A549 (cell line): Measurements from ENCODE around the gene CADM1. TPM values are rescaled to one million over a fixed set of nuclear protein-coding genes. Genes with fewer than 3 reads are reported as not detected.

Experiments
- ATAC-seq, 2 experiments: fragments of 200-7000 bp in 1 of 2; fragments of >200 bp in 1 of 2; cut with Nextera tagmentation in 1 of 2; cut with Tn5 transposase in 1 of 2; 3 replicates each; pipeline versions ENCODE4 v1.8.0 to v1.9.1; 2018 to 2020; ENCODE audit warnings: mild to moderate bottlenecking in 1 of 2, moderate library complexity in 1 of 2
- CTCF ChIA-PET: fragments of 300-600 bp; sonication (Branson Sonifier 250); formaldehyde crosslinking; extraction: SDS; loops from one replicate; lab custom pipeline; 2021; ENCODE audit warnings: antibody characterized with exemption, inconsistent platforms; lab: Yijun Ruan, JAX
- POLR2A ChIA-PET: fragments of 350-600 bp; formaldehyde crosslinking; extraction: SDS; loops from one replicate; lab custom pipeline; 2021; ENCODE audit warnings: antibody characterized with exemption, inconsistent platforms; lab: Yijun Ruan, JAX
- DNase-seq, 2 experiments: peaks; one replicate each; pipeline versions ENCODE4 v3.0.0 to v3.0.0-alpha.2; 2011 to 2016; ENCODE audit warnings: low read depth in 1 of 2, low spot score in 1 of 2
- FAIRE-seq: peaks from 2 replicates; lab custom pipeline; 2011; peaks lifted over from hg19 to GRCh38; lab: Jason Lieb, UNC
- H3K27ac ChIP-seq, 2 experiments: fragments of >200 bp; sonication (Bioruptor Twin); formaldehyde crosslinking; 3 replicates each; pipeline ENCODE4 v1.5.1; 2016 to 2017
- H3K4me1 ChIP-seq: fragments of >200 bp; sonication (Bioruptor Twin); formaldehyde crosslinking; 3 replicates; pipeline ENCODE4 v1.6.1; 2016
- H3K4me2 ChIP-seq: fragments of >200 bp; sonication (Bioruptor Twin); formaldehyde crosslinking; 3 replicates; pipeline ENCODE4 v1.6.1; 2016
- H3K4me3 ChIP-seq: fragments of >200 bp; sonication (Bioruptor Twin); formaldehyde crosslinking; 3 replicates; pipeline ENCODE4 v1.5.1; 2016
- H3K9me3 ChIP-seq: fragments of >200 bp; sonication (Bioruptor Twin); formaldehyde crosslinking; 3 replicates; pipeline ENCODE4 v1.6.1; 2016
- CEBPB ChIP-seq, 2 experiments: fragments of >200 bp in 1 of 2; sonication (Bioruptor Twin) in 1 of 2; formaldehyde crosslinking in 1 of 2; IDR thresholded peaks; 2 replicates each; pipeline ENCODE4 v1.6.1; 2012 to 2016
- EHF ChIP-seq: fragments of 250-450 bp; sonication (Bioruptor Pico); IDR thresholded peaks from 2 replicates; pipeline ENCODE4 v1.5.0; 2020; ENCODE audit warnings: mild to moderate bottlenecking
- EHMT2 ChIP-seq: fragments of 200-600 bp; sonication (generic); IDR thresholded peaks from 2 replicates; pipeline ENCODE4 v1.6.1; 2016; ENCODE audit warnings: antibody characterized with exemption, low read depth, mild to moderate bottlenecking, moderate library complexity
- ESRRA ChIP-seq: fragments of 150-350 bp; IDR thresholded peaks from 2 replicates; pipeline ENCODE4 v1.6.1; 2014; ENCODE audit warnings: mild to moderate bottlenecking, low read length, borderline replicate concordance
- FOSB ChIP-seq: fragments of 250-450 bp; sonication (Bioruptor Pico); IDR thresholded peaks from 2 replicates; pipeline ENCODE4 v1.5.0; 2020; ENCODE audit warnings: mild to moderate bottlenecking, moderate library complexity
- FOSL2 ChIP-seq, 2 experiments: fragments of 450-650 bp in 1 of 2; fragments of >200 bp in 1 of 2; sonication (Bioruptor Twin) in 1 of 2; formaldehyde crosslinking; IDR thresholded peaks; 2 replicates each; pipeline versions ENCODE4 v1.5.0 to v1.6.1; 2016 to 2020; ENCODE audit warnings: mild to moderate bottlenecking in 1 of 2, moderate library complexity in 1 of 2
- HDAC2 ChIP-seq: fragments of 200-600 bp; sonication (generic); IDR thresholded peaks from 2 replicates; pipeline ENCODE4 v1.6.1; 2016
- HES2 ChIP-seq: fragments of >200 bp; sonication (Bioruptor Twin); formaldehyde crosslinking; IDR thresholded peaks from 2 replicates; pipeline ENCODE4 v1.6.1; 2016
- HOXB5 ChIP-seq: fragments of 250-450 bp; sonication (Bioruptor Pico); IDR thresholded peaks from 2 replicates; pipeline ENCODE4 v1.5.0; 2020; ENCODE audit warnings: mild to moderate bottlenecking, moderate library complexity
- JUNB ChIP-seq: fragments of >200 bp; sonication (Bioruptor Twin); formaldehyde crosslinking; IDR thresholded peaks from 2 replicates; pipeline ENCODE4 v1.6.1; 2016
- KDM1A ChIP-seq: fragments of 200-600 bp; sonication (generic); IDR thresholded peaks from 2 replicates; pipeline ENCODE4 v1.6.1; 2016; ENCODE audit warnings: low read depth, mild to moderate bottlenecking
- KDM5A ChIP-seq: fragments of 200-600 bp; sonication (generic); IDR thresholded peaks from 2 replicates; pipeline ENCODE4 v1.6.1; 2016; ENCODE audit warnings: antibody characterized with exemption, mild to moderate bottlenecking
- MAFK ChIP-seq: fragments of 450-650 bp; IDR thresholded peaks from 2 replicates; pipeline ENCODE4 v1.6.1; 2014; ENCODE audit not compliant: partially characterized antibody
- MAZ ChIP-seq: fragments of 150-350 bp; IDR thresholded peaks from 2 replicates; pipeline ENCODE4 v1.6.1; 2014; ENCODE audit warnings: antibody characterized with exemption, low read depth, low read length, borderline replicate concordance
- MYC ChIP-seq: IDR thresholded peaks from 2 replicates; pipeline ENCODE4 v1.6.1; 2012; ENCODE audit warnings: mild to moderate bottlenecking, inconsistent platforms, low read length, improper control_type of control experiment, borderline replicate concordance
- PHF8 ChIP-seq: fragments of 200-600 bp; sonication (generic); IDR thresholded peaks from 2 replicates; pipeline ENCODE4 v1.6.1; 2016; ENCODE audit warnings: low read depth, mild to moderate bottlenecking, antibody characterized with exemption, moderate library complexity, borderline replicate concordance
- RARB ChIP-seq: fragments of 250-450 bp; sonication (Bioruptor Pico); IDR thresholded peaks from 2 replicates; pipeline ENCODE4 v1.8.0; 2021; ENCODE audit warnings: mild to moderate bottlenecking, moderate library complexity
- RCOR1 ChIP-seq: fragments of 150-350 bp; IDR thresholded peaks from 2 replicates; pipeline ENCODE4 v1.6.1; 2014; ENCODE audit warnings: antibody characterized with exemption, low read length, low read depth
- SREBF2 ChIP-seq: fragments of 450-650 bp; IDR thresholded peaks from 2 replicates; pipeline ENCODE4 v1.6.1; 2014; ENCODE audit warnings: mild to moderate bottlenecking, moderate library complexity
- TP53 ChIP-seq: fragments of 250-450 bp; sonication (Bioruptor Pico); IDR thresholded peaks from 2 replicates; pipeline ENCODE4 v1.5.0; 2021; ENCODE audit warnings: mild to moderate bottlenecking, moderate library complexity
- USF2 ChIP-seq: fragments of 450-650 bp; IDR thresholded peaks from 2 replicates; pipeline ENCODE4 v1.6.1; 2014; ENCODE audit warnings: antibody characterized with exemption
- WGBS: methylation state at CpG from one replicate; pipeline ENCODE4 v1.1.6; 2017; ENCODE audit errors: missing lambda C conversion rate; 5-methylcytosine and 5-hydroxymethylcytosine counted together
- polyA plus RNA-seq, 4 experiments: library from polyadenylated mRNA; depleted of rRNA in 3 of 4; stranded (reverse); fragments of >200 nt; fragmentation: RNase III in 1 of 4; extraction: RNeasy Plus Mini Kit Qiagen cat#74134 plus additional on column Dnase treatment in 1 of 4; gene quantifications; 2 replicates in 3 of 4; 3 replicates in 1 of 4; pipeline ENCODE4 v1.2.3, GENCODE V29; 2011 to 2017
- TF ChIP-seq, protein P1 (sequence below): IDR thresholded peaks from 2 replicates; pipeline ENCODE4 v1.6.1; 2012
- TF ChIP-seq, protein P2 (sequence below): IDR thresholded peaks from 2 replicates; pipeline ENCODE4 v1.6.1; 2012; ENCODE audit warnings: low read depth, borderline replicate concordance
- TF ChIP-seq, protein P3 (sequence below): fragments of >200 bp; sonication (Bioruptor Twin); formaldehyde crosslinking; IDR thresholded peaks from 3 replicates; pipeline ENCODE4 v1.5.1; 2016

Gene CADM1
- polyA plus RNA-seq, 2 of the 4 experiments (the other 2 are of a cell fraction): 33.4 to 36.7 TPM

DNA sequence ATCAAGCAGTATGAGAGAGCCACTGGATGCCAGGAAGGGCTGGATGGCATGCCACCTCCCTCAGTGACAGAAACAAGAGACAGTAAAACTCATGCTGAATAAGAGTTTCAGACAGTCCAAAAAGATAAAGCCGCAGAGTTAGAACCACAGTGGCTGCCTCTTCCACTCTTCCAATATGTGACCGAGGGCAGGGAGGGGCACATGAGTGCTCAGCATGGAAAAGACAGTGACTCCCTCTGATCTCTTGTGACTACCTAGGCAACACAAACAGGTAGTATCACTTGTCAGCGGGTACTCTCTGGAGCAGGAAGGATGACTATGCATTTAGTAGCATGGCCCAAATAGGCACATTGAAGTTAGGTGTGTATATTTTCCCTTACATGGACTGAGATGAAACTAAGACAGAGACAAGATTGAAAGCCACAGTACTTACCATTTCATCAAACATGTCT, 295.4 kb downstream of the CADM1 start:
- no peak for FAIRE-seq
- ChIA-PET POLR2A (no interaction called here), CTCF (no interaction called here)
- 78% methylated on average over 3 of the region's 3 CpGs for WGBS
- Histone ChIP-seq H3K9me3 (no peaks in the 10 kb centered on the region), H3K4me3 (no peak overlapping the region), H3K4me1 (no peaks in the 10 kb centered on the region), H3K4me2 (no peak overlapping the region), H3K27ac (no peak overlapping the region)
- DNase-seq: no peak
- ATAC-seq: no peak
- TF ChIP-seq MAFK: peak; percentile 11
- no peak for TF ChIP-seq RCOR1

DNA sequence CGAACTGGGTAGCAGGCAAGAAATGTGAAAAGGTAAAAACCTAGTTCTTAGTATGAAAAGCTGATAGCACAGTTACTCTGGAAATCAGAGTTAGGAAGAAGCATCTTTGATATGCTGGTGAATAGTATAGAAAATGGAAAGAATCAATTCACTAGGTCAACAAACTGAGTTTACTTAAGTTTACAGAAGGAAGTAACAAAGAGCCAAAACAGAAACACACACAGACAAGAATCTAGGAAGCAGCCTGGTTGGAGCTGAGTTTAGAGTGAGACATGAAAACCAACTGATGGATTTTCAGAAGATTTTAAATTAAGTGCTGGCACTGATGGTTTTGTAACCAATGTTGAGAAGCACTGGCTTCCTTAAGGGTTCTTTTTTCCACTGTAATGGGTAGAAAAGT, 296.3 kb downstream of the CADM1 start:
- no peaks in the 10 kb centered on the region for H3K9me3 ChIP-seq
- ChIA-PET CTCF (no interaction called here), POLR2A (no interaction called here)
- FAIRE-seq (no peak), DNase-seq (no peak), ATAC-seq (no peak)
- no peak overlapping the region for H3K4me2 ChIP-seq
- H3K4me3 ChIP-seq: no peak overlapping the region
- no peaks in the 10 kb centered on the region for H3K4me1 ChIP-seq
- TF ChIP-seq, protein P1, sequence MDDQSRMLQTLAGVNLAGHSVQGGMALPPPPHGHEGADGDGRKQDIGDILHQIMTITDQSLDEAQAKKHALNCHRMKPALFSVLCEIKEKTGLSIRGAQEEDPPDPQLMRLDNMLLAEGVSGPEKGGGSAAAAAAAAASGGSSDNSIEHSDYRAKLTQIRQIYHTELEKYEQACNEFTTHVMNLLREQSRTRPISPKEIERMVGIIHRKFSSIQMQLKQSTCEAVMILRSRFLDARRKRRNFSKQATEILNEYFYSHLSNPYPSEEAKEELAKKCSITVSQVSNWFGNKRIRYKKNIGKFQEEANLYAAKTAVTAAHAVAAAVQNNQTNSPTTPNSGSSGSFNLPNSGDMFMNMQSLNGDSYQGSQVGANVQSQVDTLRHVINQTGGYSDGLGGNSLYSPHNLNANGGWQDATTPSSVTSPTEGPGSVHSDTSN: no peak
- TF ChIP-seq PHF8 (no peak), TP53 (CRISPR knock-in tag) (no peak), USF2 (no peak), KDM1A (no peak)
- H3K27ac ChIP-seq: no peak overlapping the region
- 97% methylated on average over 1 of the region's 1 CpG for WGBS

DNA sequence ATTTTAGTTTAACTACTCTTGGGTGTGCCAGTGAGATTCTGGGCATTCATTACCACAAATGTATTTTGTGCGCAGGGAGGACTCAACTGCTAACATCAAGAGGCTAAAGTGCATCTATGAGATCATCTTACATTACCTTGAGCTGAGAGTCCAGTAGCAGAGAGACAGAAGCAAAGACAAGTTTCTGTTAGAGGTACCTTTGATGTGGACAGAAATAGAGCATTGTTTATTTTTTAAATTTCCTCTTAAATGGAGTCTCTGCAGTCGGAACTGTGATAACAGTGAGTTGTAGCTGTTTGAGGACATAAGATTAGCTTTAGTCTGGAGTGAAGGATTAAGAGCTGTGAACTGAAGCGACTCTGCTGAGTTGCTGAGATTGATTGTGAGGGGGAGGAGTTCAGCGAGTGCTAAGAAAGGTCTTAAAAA, 297.0 kb downstream of the CADM1 start:
- Histone ChIP-seq H3K4me2 (no peak overlapping the region), H3K4me3 (no peak overlapping the region), H3K9me3 (no peaks in the 10 kb centered on the region), H3K4me1 (no peaks in the 10 kb centered on the region), H3K27ac (no peak overlapping the region)
- ATAC-seq (no peak), DNase-seq (no peak), FAIRE-seq (no peak)
- ChIA-PET POLR2A (no interaction called here), CTCF (interaction anchor here (0.6 to 0.7 kb wide), 2 partner anchors 111 to 298 kb away, joined by 3 read pairs; no protein-coding TSS in a partner anchor)
- WGBS: 88% methylated on average over 4 of the region's 4 CpGs
- TF ChIP-seq SREBF2 (no peak), MYC (no peak), HDAC2 (no peak), EHF (CRISPR knock-in tag) (no peak), KDM5A (no peak), EHMT2 (no peak)
- TF ChIP-seq, all 56 proteins: peak for 0

DNA sequence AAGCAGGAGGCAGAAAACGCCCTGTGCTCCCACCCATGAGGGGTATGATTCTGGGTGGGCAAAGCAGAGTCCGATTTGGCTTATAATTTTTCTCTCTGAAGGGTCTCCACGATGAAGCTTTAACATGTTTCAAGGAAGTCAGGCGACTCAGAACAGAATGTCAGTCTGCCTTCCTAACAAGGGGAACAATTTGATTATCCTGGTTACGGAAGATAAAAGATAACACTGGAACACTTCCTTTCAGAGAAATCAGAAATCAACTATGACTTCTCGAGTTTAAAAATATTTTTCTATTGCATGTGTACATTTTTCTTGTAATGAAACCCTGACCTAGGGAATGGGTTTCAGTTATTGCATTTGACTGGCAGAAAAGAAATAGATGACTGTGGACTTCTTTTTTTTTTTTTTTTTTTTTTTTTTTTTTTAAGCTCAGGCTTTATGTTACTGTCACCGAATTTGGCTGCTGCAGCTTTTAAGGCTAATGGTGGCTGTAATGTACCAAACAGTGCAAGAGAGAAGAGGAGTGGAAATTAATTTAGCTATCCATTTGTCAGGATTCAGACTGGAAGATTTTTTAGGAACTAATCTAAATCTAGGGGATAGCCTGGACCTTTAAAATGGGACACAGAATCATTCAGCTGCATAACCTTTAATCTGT, 297.7 kb downstream of the CADM1 start:
- POLR2A ChIA-PET: no interaction called here
- CTCF ChIA-PET: interaction anchor here (0.6 to 0.7 kb wide), 2 partner anchors 111 to 299 kb away, joined by 3 read pairs; no protein-coding TSS in a partner anchor
- H3K4me1 ChIP-seq: no peaks in the 10 kb centered on the region
- H3K27ac ChIP-seq: no peak overlapping the region
- H3K4me3 ChIP-seq: no peak overlapping the region
- WGBS: 81% methylated on average over 7 of the region's 7 CpGs
- DNase-seq: no peak
- no peak for FAIRE-seq
- no peaks in the 10 kb centered on the region for H3K9me3 ChIP-seq
- no peak overlapping the region for H3K4me2 ChIP-seq
- no peak for ATAC-seq
- TF ChIP-seq FOSB (CRISPR knock-in tag) (no peak), TP53 (CRISPR knock-in tag) (no peak), ESRRA (no peak), JUNB (no peak), CEBPB (IDR thresholded peaks at IDR 0.05) (no peak), HES2 (no peak), MAZ (no peak), EHMT2 (no peak), HOXB5 (CRISPR knock-in tag) (no peak), RARB (CRISPR knock-in tag) (no peak), KDM1A (no peak), FOSL2 (IDR thresholded peaks at IDR 0.05) (no peak), FOSL2 (CRISPR knock-in tag; IDR thresholded peaks at IDR 0.05) (no peak)
- TF ChIP-seq, protein P1: no peak
- TF ChIP-seq, protein P2, sequence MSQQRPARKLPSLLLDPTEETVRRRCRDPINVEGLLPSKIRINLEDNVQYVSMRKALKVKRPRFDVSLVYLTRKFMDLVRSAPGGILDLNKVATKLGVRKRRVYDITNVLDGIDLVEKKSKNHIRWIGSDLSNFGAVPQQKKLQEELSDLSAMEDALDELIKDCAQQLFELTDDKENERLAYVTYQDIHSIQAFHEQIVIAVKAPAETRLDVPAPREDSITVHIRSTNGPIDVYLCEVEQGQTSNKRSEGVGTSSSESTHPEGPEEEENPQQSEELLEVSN: no peak
- TF ChIP-seq, protein P3, sequence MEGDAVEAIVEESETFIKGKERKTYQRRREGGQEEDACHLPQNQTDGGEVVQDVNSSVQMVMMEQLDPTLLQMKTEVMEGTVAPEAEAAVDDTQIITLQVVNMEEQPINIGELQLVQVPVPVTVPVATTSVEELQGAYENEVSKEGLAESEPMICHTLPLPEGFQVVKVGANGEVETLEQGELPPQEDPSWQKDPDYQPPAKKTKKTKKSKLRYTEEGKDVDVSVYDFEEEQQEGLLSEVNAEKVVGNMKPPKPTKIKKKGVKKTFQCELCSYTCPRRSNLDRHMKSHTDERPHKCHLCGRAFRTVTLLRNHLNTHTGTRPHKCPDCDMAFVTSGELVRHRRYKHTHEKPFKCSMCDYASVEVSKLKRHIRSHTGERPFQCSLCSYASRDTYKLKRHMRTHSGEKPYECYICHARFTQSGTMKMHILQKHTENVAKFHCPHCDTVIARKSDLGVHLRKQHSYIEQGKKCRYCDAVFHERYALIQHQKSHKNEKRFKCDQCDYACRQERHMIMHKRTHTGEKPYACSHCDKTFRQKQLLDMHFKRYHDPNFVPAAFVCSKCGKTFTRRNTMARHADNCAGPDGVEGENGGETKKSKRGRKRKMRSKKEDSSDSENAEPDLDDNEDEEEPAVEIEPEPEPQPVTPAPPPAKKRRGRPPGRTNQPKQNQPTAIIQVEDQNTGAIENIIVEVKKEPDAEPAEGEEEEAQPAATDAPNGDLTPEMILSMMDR: no peak
